Panc1 (cell line): Measurements from ENCODE around the gene TMEM242. TPM values are rescaled to one million over a fixed set of nuclear protein-coding genes. Genes with fewer than 3 reads are reported as not detected.

ENCODE experiments used
- ATAC-seq: fragments of 200-7000 bp; cut with Tn5 transposase; 2 replicates; pipeline ENCODE4 v1.9.1; 2020; ENCODE audit warnings: mild to moderate bottlenecking, moderate library complexity
- BruUV-seq: library from RNA; stranded (reverse); fragments of 400-500 nt; replicated peaks from 2 replicates; lab custom pipeline; 2021; lab: Mats Ljungman, UMichigan
- CTCF ChIA-PET: fragments of 300-600 bp; sonication (Branson Sonifier 250); formaldehyde crosslinking; loops from one replicate; lab custom pipeline; 2022; ENCODE audit warnings: antibody characterized with exemption; lab: Charles Lee
- POLR2A ChIA-PET: fragments of 300-600 bp; sonication (Branson Sonifier 250); formaldehyde crosslinking; loops from one replicate; lab custom pipeline; 2022; ENCODE audit warnings: antibody characterized with exemption; lab: Charles Lee
- DNase-seq: peaks from one replicate; pipeline ENCODE4 v3.0.0-alpha.2; 2010; ENCODE audit warnings: low read depth, low spot score
- H3K27ac ChIP-seq: 2 replicates; pipeline ENCODE4 v1.5.1; 2011; ENCODE audit warnings: mild to moderate bottlenecking, low read length, inconsistent platforms
- H3K27me3 ChIP-seq: fragments of 200-500 bp; sonication (Bioruptor generic); 2 replicates; pipeline ENCODE4 v1.6.0; 2014; ENCODE audit warnings: low read length, inconsistent platforms; ENCODE audit not compliant: control insufficient read depth, insufficient read depth
- H3K36me3 ChIP-seq: fragments of 200-500 bp; sonication (Bioruptor generic); 2 replicates; pipeline ENCODE4 v1.5.1; 2014; ENCODE audit warnings: inconsistent platforms, mild to moderate bottlenecking, low read length, moderate library complexity; ENCODE audit not compliant: control insufficient read depth, insufficient read depth
- H3K4me1 ChIP-seq: 2 replicates; pipeline ENCODE4 v1.5.1; 2011; ENCODE audit warnings: inconsistent platforms, mild to moderate bottlenecking, low read length, moderate library complexity; ENCODE audit not compliant: control insufficient read depth, insufficient read depth
- H3K4me3 ChIP-seq, 2 experiments: 2 replicates each; pipeline ENCODE4 v1.5.1; 2011 to 2012; ENCODE audit warnings: low read depth in 2 of 2, low read length in 2 of 2, mild to moderate bottlenecking in 2 of 2, inconsistent platforms in 1 of 2, moderate library complexity in 1 of 2
- H3K9me3 ChIP-seq: fragments of 200-500 bp; sonication (Bioruptor generic); 2 replicates; pipeline ENCODE4 v1.5.1; 2014; ENCODE audit warnings: low read depth, mild to moderate bottlenecking, inconsistent platforms, low read length, moderate library complexity; ENCODE audit not compliant: control insufficient read depth, insufficient read depth
- CTCF ChIP-seq: fragments of 450-650 bp; IDR thresholded peaks from 2 replicates; pipeline ENCODE4 v1.5.1; 2017; ENCODE audit warnings: mild to moderate bottlenecking
- POLR2AphosphoS5 ChIP-seq: IDR thresholded peaks from 2 replicates; pipeline ENCODE4 v1.6.1; 2012; ENCODE audit warnings: mild to moderate bottlenecking, low read depth, low read length, moderate library complexity
- SIN3A ChIP-seq: IDR thresholded peaks from 2 replicates; pipeline ENCODE4 v1.6.1; 2012; ENCODE audit warnings: low read depth, mild to moderate bottlenecking, low read length, moderate library complexity, borderline replicate concordance; ENCODE audit not compliant: insufficient read depth
- TCF7L2 ChIP-seq: IDR thresholded peaks from 2 replicates; pipeline ENCODE4 v1.6.1; 2011; ENCODE audit warnings: mild to moderate bottlenecking, low read depth, low read length, inconsistent platforms
- in situ Hi-C: cut with HindIII; loops from 2 replicates; pipeline ENCODE4 v1.10.0; 2016; ENCODE audit warnings: low sequenced_read_pairs, low pct_unique_long_range_greater_than_20kb
- intact Hi-C: fragments of 100-400 bp; cut with micrococcal nuclease; formaldehyde crosslinking; loops from one replicate; pipeline ENCODE4 v1.10.0; 2022; ENCODE audit not compliant: unreplicated experiment
- total RNA-seq: library from RNA; stranded (reverse); gene quantifications from one replicate; pipeline ENCODE4 v1.2.1, GENCODE V29; 2021; ENCODE audit not compliant: unreplicated experiment
- TF ChIP-seq, protein P1 (sequence below), 2 experiments: IDR thresholded peaks; 2 replicates each; pipeline ENCODE4 v1.6.1; 2011 to 2012; ENCODE audit warnings: low read depth in 2 of 2, control low read depth in 1 of 2, low read length in 1 of 2, mild to moderate bottlenecking in 1 of 2, moderate library complexity in 1 of 2; ENCODE audit not compliant: insufficient read depth in 1 of 2

The TMEM242 gene
- total RNA-seq, 1 experiment from 2014 or later = 6.8 TPM

GRCh38 chr6:157239671-157240058, 83.7 kb downstream of the TMEM242 start:
- ChIA-PET CTCF (no interaction called here), POLR2A (no interaction called here)
- ATAC-seq (no peak), DNase-seq (no peak)
- no peaks in the 10 kb centered on the region for H3K4me1 ChIP-seq
- H3K4me3 ChIP-seq = no peak overlapping the region
- no peak for TF ChIP-seq TCF7L2
- no peak for TF ChIP-seq POLR2AphosphoS5
- no peak for TF ChIP-seq CTCF
- no peak for TF ChIP-seq SIN3A
- TF ChIP-seq, protein P1, sequence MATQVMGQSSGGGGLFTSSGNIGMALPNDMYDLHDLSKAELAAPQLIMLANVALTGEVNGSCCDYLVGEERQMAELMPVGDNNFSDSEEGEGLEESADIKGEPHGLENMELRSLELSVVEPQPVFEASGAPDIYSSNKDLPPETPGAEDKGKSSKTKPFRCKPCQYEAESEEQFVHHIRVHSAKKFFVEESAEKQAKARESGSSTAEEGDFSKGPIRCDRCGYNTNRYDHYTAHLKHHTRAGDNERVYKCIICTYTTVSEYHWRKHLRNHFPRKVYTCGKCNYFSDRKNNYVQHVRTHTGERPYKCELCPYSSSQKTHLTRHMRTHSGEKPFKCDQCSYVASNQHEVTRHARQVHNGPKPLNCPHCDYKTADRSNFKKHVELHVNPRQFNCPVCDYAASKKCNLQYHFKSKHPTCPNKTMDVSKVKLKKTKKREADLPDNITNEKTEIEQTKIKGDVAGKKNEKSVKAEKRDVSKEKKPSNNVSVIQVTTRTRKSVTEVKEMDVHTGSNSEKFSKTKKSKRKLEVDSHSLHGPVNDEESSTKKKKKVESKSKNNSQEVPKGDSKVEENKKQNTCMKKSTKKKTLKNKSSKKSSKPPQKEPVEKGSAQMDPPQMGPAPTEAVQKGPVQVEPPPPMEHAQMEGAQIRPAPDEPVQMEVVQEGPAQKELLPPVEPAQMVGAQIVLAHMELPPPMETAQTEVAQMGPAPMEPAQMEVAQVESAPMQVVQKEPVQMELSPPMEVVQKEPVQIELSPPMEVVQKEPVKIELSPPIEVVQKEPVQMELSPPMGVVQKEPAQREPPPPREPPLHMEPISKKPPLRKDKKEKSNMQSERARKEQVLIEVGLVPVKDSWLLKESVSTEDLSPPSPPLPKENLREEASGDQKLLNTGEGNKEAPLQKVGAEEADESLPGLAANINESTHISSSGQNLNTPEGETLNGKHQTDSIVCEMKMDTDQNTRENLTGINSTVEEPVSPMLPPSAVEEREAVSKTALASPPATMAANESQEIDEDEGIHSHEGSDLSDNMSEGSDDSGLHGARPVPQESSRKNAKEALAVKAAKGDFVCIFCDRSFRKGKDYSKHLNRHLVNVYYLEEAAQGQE (IDR thresholded peaks at IDR 0.05; ENCODE audit: insufficient read depth in 1 of 2, low read depth in 2 of 2, low read length in 1 of 2) = no peak
- no TSS peak for BruUV-seq
- H3K27ac ChIP-seq = no peak overlapping the region
- no peaks in the 10 kb centered on the region for H3K27me3 ChIP-seq
- H3K36me3 ChIP-seq = no peaks in the 10 kb centered on the region
- in situ Hi-C loops = no loop called here
- intact Hi-C loops = no loop called here
- no peaks in the 10 kb centered on the region for H3K9me3 ChIP-seq

Other genes starting within 250 kb of the TMEM242 start
- gene ZDHHC14, start 57.7 kb upstream of the TMEM242 start, total RNA-seq = 19.9 TPM